Dermis microvascular lymphatic vessel endothelial cell (primary cell): ENCODE data around the gene GALNT9. TPM values are rescaled to one million over a fixed set of nuclear protein-coding genes. Genes with fewer than 3 reads are reported as not detected.
"Not testable (repeated sequence)": the region's sequence is repeated elsewhere in the genome, so short reads cannot be mapped to it uniquely, and the experiment has no call there.

ENCODE experiments used
- DNase-seq, 2 donors: peaks; one replicate each; pipeline versions ENCODE4 v3.0.0 to v3.0.0-alpha.2; 2010; ENCODE audit warnings: low read depth in 2 of 2
- total RNA-seq: library from RNA; depleted of rRNA; stranded (reverse); fragments of >200 nt; gene quantifications from 2 replicates; pipeline ENCODE4 v1.2.1, GENCODE V29; 2014

GALNT9 gene
- total RNA-seq, 1 donor from 2014 or later = under 0.01 TPM

DNA sequence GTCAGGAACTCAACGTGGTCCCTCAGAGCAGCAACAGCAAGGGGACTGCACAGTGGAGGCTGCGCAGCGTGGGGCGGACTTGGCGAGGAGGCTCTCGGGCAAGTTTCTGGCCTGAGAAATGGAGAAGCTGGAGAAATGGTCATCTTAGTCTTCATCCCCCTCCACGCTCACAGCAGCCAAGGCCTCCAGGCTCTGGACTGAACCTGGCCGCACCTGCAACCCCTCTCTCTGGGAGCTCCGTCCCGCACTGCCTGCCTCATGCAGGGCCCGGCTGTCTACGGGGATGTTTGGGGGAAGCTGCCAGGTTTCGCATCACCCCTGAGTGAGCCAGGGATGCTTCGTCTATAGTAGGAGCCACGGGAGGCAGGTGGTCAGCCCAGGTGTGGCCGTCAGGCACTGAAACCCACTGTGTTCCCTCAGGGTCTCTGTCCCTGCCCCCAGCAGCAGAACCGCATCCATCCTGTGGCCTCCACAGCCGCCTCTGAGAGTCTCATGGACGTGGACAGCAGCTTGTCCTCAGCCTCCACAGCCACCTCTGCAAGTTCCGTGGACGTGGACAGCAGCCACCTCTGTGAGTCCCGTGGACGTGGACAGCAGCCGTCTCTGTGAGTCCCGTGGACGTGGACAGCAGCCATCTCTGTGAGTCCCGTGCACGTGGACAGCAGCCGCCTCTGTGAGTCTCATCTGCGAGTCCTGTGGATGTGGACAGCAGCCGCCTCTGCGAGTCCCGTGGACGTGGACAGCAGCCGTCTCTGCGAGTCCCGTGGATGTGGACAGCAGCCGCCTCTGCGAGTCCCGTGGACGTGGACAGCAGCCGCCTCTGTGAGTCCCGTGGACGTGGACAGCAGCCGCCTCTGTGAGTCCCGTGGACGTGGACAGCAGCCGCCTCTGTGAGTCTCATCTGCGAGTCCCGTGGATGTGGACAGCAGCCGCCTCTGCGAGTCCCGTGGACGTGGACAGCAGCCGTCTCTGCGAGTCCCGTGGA lies 29.1 kb upstream of the GALNT9 start:
- DNase-seq = not testable (repeated sequence)

DNA sequence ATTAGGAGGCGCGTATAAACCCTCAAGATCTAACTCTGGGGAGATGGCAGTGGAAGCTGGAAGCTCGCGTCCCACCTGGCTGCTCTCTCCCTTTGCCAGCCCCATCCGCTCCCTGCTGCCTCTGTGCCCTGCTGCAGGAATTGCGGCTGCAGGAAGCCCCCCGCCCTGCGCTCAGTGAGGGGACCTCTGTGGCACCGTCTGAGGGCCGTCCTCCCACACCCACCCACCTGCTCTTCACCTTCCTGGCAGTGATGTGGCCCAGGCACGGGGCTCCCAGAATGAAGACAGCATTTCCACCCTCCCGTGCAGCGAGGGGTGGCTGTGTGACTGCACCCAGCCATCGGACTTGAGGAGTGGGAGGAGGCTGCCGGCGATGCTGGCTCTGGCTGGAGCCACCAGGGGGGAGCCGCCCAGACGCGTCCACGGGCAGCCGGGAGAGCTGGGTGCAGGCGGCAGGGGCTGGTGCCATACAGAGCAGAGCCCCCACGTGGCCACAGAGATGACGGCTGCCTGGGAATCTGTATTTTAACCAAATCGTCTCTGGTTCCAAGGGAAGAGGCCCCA lies 28.3 kb upstream of the GALNT9 start:
- no peak for DNase-seq

DNA sequence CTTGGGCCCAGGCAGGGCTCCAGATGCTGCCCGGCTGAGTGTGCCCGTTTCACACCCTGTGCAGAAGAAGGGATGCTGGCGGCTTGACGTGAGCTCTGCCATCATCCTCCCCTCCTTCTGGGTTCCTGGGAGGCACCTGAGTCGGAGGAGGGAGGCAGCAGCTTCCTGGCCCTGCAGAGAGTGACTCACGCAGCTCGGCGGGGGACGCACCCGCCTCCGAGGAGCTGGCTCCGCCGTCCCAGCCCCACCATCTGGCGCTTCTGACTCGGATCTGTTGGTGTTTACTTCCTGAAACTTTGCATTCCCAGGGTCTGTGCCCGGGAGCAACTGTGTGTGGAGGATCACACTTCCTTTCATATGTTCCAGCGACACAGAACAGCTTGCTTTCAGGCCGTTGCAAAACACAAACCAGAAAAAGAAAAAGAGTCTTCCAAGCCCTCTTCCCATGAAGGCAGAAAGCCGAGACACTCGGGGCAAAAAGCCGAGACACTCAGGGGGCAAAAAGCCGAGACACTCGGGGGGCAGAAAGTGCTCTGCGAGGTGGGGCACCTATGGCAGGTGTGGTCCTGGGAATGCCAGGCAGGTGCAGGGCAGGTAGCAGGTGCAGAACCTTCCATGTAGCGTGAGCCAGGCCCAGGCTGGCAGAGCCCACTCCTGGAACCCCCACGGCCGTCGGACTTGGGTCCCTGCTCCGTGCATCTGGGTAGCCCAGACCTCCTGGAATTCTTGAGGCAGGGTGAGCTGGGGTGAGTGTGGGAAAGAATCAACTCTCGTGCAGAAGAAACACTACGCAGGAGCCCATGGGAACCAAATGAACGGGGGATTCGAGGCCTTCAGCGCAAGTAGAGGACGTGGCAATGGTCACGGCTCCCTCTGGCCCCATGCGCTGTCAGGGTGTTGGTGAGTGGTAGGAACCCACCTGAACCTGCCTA lies 27.6 kb upstream of the GALNT9 start:
- DNase-seq = peak in 1 of 2 donors; percentile 79

DNA sequence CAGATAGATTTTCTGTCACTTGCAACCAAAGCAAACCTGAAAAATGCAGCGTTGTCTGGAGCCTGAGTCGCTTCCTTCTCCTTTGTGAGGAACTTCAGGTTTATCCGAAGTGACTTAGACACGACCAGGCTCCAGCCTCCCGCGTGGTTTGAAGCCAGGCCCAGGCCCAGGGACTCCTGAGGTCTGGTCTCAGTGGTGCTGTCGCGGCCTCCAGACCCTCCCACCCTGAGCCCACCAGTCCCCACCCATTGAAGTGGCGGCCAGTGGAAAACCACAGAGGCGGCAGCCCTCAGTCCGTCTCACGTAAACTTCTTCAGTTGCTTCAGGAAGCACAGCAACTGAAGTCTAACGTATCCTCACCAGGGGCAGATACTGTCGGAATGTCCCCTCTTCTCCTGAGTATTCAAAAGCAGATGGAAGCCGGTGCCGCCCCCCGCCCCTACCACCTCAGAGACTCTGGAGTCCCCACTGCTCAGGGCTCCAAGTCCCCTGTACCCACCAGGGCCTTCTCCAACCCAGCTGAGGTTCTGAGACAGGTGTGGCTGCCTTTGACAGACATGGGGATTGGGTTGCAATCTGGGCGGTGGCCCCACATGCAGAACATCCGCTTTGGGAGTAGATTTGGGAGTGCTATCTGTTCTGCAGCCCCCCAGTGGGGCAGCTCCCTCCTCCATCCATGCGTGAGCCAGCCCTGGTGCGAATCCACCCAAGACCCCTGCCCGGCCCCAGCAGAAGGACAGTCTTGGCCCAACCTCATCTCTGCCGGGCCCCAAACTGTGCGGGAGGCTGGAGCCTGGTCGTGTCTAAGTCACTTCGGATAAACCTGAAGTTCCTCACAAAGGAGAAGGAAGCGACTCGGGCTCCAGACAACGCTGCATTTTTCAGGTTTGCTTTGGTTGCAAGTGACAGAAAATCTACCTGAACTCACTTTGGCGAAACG lies 26.6 kb upstream of the GALNT9 start:
- DNase-seq = no peak

DNA sequence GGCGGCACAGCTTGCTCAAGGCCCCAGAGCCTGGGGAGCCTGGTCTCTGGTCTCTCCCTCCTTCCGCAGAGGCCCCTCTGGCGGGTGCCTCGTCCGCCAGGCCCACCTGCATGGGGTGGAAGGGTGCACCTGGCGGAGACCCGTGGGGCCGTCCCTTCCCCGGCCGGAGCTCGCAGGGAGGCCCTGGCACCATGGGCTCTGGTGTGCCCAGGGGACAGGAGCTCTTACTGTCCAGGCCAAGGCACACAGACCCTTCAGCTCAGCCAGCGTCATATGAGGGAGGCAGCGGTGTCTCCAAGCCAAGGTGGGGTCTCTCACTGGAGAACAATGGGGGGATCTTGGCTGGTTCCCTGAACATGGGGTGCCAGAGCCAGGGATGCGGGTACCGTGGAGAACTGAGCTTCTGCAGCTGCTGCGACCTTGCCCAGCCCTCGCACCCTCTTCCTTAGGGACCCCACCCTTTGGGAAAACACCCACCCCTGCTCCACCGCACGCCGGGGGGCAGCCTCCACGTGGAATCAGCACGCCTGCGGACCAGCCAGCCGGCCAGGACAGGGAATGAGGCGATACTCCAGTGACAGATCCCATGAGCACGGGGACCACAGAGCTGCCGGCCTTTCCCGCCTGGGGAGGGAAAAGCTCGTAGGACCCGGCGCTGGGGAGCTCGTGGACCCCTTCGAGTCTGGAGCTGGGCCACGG lies 25.7 kb upstream of the GALNT9 start:
- DNase-seq = no peak

DNA sequence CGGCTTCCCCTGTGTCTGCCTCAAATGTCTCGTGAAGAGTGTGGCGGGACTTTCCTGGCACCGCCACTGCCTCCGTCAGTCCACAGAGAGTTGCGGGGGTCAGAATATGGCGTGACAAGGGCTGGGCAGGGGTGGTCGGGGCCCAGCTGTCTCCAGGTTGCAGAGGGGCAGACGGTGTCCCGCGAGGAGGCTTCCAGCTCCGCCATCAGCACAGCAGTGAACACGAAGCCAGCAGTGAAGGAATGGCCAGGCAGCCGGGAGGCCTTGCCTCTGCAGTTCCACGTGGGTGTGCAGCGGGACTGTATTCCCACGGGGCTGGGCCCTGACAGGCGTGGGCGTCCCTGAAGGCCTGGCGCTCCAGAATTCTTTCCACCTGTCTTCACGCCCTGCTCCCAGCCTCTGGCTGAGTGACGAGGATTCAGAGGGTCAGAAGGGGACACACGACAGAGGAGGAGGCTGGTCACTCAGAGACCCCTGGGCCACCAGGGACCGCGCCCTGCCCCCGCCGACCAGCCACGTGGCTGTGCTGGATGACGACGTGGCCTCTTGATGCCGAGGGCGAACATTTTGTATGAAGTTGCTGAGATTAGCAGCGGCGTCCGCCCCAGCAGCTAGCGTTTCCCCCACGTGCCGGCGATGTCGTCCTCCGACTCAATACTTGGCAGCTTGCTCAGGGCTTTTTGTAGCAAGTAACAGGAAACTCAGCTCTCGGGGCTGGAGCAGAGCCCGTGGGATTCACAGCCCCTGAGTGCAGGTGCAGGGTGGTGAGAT lies 25.0 kb upstream of the GALNT9 start:
- no peak for DNase-seq

DNA sequence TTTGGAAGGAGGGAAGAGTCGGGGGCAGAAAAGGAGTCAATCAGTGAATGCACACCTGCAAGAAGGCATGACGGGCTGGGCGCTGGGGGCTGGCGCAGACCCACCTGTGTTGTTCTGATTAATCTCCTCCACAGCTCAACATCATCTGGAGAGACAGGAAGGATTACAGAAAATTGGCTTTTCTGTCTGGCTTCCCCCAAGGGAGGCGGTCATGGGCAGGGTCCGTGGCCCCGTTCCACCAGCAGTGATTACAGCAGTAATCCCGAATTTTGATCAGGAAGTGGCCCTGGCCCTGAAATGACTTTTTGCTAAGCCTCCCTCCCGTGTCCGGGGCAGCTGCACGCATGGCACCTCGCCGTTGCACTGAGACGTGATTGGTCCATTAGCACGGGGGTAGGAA lies 24.4 kb upstream of the GALNT9 start:
- no peak for DNase-seq

DNA sequence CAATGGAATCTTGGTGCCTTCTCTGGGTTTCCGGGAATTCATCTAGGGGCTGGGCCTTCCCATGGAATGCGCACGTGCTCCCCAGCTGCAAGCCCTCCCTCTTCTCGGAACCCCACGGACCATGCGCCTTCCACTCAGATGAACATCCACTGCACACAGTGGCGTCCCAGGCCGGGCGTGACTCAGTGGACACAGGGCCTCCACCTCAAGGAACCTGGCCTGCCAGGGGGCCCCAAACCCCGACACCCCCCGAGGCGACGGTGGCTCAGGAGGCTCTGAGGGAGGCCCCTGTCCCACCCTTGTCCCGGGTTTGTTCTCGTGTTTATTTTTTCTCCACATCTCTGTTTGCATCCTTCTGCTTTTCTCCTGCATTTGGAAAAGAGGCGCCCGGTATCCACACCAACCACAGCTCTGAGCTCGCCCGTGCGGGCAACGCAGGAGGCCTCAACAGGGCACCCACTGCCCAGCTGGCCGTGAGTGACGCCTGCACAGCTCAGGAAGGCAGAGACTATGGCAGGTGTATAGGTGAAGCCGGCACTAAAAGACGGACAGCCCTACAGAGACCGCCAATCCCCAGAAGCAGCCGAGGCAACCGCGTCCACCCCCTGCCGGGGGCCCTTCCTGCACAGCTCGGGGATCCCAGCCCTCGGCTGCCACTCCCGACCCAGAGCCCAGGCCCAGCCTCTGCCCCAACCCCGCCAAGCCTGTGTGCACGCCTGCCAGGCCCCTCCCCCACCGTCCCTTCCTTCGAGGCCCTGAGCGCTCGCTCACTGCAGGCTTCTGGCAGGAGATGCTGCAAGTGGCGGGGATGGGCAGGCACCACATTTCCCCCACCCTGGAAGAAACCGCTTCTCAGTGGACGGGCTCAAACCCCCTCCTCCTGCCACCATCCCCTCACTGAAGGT lies 23.8 kb upstream of the GALNT9 start:
- DNase-seq = no peak

DNA sequence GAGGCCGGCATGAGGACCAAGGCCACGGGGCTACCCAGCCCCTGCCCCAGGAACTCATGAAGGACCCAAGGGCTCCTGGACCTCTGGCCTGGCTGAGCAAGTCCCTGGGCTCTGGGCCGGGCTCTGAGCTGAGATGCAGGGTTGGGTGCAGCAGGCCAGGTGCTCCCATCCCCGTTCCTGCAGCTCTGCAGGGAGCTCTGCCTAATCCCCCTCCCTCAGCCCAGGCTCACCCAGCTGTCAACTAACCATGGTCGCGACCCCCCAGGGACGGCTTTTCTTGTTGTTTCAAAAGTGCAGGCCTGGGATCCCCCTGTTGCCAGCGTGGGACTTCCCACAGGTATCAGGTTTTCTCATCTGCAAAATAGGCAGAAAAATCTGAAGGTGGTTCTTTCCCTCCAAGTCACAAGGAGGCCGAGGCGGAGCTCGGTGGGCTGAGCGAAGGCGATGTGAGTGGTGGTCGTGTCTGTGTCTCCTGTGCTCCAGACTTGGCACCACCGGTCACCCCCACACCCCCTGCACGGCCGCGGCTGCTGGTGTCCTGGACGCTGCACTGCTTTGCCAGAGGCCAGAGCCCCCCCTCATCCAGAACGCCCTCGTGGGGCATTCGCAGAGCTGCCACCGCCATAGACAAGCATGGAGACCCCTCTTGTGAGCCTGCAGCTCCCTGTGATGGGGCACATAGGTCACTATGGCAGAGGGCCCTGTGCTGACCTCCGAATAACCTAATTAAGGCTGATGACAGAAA lies 22.5 kb upstream of the GALNT9 start:
- DNase-seq = no peak

DNA sequence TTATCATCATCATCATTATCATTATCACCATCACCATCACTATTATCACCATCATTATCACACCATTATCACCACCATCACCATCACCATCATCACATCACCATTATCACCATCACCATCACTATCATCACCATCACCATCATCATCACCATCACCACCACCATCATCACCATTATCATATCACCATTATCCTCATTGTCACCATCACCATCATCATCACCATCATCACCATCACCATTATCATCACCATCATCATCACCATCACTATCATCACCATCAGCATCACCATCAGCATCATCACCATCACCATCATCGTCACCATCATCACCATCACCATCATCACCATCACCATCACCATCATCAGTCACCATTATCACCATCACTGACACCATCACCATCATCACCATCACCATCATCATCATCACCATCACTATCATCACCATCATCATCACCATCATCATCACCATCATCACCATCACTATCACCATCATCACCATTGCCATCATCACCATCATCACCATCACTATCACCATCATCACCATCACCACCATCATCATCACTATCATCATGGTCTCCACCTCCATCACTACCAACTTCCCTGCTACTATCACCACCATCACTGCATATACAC lies 20.2 kb upstream of the GALNT9 start:
- DNase-seq = no peak

DNA sequence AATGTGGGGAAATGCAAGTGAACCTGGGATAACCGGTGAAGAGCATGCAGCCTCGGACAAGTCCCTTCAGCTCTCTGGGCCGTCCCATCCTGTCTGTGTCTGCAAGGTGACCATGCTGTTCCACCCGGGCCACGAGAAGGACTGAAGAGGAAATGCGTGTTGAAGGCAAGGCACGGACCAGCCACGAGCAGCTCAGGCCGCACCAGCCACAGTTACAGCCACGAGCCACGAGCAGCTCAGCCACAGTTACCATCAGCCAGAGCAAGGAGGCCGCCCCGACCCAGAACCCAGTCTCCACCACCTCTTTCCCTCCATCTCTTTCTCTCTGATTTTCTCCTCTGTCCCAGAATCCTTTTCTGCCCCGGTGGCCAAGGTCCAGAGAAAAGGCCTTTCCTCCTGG lies 18.8 kb upstream of the GALNT9 start:
- no peak for DNase-seq

DNA sequence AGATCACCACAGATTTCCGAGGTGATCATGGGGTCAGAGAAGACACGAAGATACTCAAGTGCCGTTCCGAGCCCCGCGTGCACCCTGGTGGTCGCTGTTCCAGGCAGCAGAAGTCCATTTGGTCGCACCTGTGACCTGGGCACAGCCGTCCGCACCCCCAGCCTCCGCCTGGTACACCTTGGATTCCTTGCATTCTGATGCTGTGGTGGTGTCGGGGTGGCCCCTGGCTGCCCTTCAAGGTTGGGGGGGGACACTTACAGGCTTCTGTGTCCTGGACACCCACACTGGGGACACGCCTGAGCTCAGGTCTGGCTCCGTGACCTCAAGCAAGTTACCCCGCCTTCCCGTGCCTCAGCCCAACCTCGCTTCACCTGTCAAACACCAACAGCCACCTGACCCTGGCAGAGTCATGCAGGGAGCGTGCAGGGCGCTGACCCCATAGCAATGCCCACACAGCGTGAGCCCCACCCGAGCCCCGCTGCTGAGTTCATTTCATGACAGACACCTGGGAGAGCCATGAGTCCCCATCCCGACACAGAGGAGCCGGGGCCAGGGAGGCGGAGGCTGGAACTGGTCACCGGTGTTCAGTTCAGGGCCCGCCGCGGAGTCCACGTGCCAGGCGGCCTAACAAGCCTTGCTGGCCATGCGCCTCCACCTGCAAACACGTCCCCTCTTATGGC lies 17.9 kb upstream of the GALNT9 start:
- no peak for DNase-seq

DNA sequence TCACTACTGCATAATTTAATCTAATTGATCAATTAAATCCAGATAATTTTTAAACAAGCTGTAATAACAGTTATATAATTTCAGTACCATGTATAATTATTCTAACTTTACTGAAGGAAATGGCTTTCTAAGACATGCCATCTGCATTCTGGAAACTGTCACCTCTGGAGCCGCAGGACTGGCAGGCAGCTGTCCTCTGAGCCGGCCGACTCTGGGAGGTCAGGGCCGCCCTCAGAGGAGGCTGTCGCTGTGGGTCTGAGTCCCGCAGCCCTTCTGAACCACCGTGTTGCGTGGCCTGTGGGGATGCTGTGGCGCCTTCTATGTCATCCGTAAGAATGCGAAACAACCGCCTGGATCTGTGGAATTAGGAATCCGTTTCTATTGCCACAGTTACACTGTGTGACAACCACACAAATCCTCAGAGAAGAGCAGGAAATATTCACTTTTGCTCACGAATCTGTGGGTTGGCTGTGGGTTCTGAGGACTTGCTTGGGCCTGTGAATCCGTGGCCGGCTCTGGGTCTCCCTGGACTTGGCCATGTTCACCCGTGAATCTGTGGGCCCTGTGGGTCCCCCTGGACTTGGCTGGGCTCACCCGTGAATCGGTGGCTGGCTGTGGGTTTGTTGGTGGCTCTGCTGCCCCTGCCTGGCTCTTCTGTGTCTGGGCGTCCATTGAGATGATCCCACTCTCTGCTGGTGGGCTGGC lies 17.2 kb upstream of the GALNT9 start:
- no peak for DNase-seq

DNA sequence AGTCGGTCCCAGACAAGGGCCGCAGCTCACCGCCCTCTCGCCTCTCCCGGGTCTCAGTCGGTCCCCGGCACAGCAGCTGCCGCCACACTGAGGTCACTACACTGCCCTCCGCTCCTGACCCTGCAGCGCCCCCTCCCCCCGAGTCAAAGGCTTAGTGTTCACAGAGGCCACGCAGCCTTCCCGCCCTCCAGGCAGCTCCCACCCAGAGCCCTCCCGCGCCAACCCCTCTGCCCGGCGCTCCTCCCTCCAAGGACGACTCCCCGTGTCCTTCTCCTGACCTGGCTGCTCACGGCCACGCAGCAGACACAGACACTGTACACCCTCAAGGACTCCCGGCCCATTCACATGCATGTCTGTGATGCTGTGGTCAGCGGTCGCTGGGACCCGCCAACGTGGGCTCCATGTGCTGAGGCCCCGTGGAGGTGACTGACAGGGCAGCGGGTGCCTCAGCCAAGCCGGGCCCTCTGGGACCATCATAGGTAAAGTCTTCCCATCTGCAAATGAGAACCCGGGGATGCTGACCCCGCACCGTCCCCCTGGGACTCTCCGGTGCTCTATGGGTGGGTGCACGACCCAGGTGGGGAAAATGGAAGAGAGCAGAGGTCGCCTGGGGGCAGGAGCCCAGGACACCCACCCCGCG lies 16.3 kb upstream of the GALNT9 start:
- no peak for DNase-seq

DNA sequence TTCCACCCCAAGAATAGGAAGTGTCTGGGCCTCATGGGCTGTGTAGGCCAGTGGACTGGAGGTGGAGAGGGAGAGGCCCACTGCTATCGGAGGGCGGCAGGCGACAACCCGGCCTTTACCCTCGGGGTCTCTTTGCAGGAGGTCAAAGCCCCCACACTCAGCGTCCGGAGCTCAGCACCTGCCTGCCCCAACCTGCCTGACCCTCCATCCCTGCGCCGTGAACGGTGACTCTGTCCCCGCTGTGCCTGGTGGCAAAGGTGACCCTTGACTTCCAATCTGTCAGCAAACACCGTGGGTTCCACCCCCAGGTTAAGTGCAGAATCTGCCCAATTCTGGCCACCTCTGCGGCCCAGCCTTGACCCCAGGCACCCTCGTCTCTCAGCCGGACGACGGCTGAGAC lies 15.7 kb upstream of the GALNT9 start:
- no peak for DNase-seq
